BE2C (cell line): Measurements from ENCODE around the gene SEPTIN1.

ENCODE experiments used
- DNase-seq: peaks from one replicate; pipeline ENCODE4 v3.0.0-alpha.2; 2020
- H3K27me3 ChIP-seq: fragments of 250-450 bp; sonication (Bioruptor Pico); 2 replicates; pipeline ENCODE4 v1.5.1; 2020; ENCODE audit warnings: mild to moderate bottlenecking
- H3K36me3 ChIP-seq: fragments of 250-450 bp; sonication (Bioruptor Pico); 2 replicates; pipeline ENCODE4 v1.5.1; 2020; ENCODE audit warnings: mild to moderate bottlenecking
- H3K4me1 ChIP-seq: fragments of 250-450 bp; sonication (Bioruptor Pico); 2 replicates; pipeline ENCODE4 v1.5.1; 2020
- H3K4me3 ChIP-seq: 2 replicates; pipeline ENCODE4 v1.5.1; 2011; ENCODE audit warnings: low read depth, low read length
- H3K9me3 ChIP-seq: fragments of 250-450 bp; sonication (Bioruptor Pico); 2 replicates; pipeline ENCODE4 v1.5.1; 2020
- TF ChIP-seq, protein P1 (sequence below): IDR thresholded peaks from 2 replicates; pipeline ENCODE4 v1.5.1; 2012; ENCODE audit warnings: mild to moderate bottlenecking, low read depth, low read length

SEPTIN1 gene

DNA sequence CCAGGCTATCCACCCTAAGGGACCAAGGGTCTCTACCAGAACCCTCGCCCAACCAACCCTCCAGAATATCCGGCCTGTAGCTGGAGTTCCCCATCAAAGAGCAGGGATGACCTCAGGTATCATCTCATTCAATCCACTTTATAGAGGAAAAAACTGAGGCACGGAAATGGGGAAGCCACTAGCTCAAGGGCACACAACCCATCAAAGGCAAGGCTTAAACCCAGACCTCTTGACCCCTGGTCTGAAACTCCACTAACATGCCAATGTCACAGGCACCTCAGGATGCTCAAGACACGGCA, 13.6 kb downstream of the SEPTIN1 start:
- no peak for DNase-seq
- H3K4me1 ChIP-seq: peaks cover 6% of the 10 kb centered on the region

DNA sequence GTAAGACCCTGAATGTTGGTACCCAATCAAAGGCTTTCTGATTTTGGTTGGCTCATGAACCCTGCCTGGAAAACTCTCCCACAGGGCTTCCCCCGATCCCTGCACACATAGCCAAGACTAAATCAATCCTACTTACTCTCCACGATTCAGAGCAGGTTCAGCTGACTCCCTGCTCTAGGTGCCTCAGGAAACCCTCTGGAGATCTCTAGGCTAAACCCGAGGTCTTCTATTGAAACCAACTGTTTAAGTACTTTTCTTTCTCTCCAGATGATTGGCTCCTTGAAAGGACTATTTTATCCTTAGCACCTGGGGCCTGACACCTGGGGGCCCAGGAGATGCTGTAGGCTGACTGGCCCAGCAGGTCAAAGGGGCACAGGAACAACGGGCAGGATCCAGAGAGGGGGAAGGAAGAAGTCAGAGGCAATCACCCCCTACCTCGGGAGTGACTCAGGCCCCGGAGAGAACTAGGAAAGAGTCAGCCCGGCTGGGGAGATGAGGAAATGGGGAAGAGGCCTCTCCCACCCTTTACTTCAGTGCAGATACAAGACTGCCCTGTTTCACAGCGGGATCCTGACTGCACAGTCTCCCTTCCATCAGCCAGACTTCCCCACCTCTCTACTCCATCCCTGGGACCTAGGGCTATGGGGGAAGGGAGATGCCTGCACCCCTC, 14.1 kb downstream of the SEPTIN1 start:
- TF ChIP-seq, protein P1, sequence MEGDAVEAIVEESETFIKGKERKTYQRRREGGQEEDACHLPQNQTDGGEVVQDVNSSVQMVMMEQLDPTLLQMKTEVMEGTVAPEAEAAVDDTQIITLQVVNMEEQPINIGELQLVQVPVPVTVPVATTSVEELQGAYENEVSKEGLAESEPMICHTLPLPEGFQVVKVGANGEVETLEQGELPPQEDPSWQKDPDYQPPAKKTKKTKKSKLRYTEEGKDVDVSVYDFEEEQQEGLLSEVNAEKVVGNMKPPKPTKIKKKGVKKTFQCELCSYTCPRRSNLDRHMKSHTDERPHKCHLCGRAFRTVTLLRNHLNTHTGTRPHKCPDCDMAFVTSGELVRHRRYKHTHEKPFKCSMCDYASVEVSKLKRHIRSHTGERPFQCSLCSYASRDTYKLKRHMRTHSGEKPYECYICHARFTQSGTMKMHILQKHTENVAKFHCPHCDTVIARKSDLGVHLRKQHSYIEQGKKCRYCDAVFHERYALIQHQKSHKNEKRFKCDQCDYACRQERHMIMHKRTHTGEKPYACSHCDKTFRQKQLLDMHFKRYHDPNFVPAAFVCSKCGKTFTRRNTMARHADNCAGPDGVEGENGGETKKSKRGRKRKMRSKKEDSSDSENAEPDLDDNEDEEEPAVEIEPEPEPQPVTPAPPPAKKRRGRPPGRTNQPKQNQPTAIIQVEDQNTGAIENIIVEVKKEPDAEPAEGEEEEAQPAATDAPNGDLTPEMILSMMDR: no peak
- peak overlapping the region; percentile 90 for H3K4me3 ChIP-seq
- DNase-seq: no peak
- H3K36me3 ChIP-seq: peaks cover 16% of the 10 kb centered on the region
- H3K27me3 ChIP-seq: no peaks in the 10 kb centered on the region
- peaks cover 6% of the 10 kb centered on the region for H3K4me1 ChIP-seq
- H3K9me3 ChIP-seq: no peaks in the 10 kb centered on the region

More for the DNA sequence above, 13.6 kb downstream of the SEPTIN1 start:
- Histone ChIP-seq H3K36me3 (peaks cover 16% of the 10 kb centered on the region), H3K9me3 (no peaks in the 10 kb centered on the region), H3K27me3 (no peaks in the 10 kb centered on the region), H3K4me3 (peak overlapping the region; percentile 90)
- TF ChIP-seq, protein P1: no peak

DNA sequence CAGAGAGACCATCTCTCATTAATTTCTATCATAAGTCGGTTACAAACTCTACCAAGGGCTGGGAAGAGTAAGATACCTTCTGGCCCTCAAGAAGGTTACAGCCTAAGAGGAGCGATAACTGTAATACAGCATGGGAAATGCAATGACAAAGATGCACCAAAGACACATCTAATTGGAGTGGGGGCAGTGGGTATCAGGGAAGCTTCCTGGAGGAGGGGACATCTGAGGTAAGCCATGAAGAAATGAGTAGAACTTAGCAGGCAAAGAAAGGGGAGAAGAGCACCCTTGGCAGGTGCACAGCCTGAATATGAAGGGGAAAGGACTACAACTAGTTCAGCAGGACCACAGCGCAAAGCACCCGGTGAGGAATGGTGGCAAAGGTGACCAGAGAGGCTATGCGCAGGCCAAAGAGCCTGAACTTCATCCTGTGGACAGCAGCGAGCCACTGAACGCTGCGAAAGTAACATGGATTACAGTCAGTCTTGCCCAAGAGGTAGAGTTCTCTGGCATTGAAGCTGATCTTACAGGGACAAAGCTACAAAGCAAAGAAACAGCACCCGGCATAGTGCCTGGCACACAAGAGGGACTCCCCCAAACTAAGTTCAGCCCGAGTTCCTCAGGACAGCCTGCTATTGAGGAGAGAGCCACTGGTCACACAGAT, 14.9 kb downstream of the SEPTIN1 start:
- DNase-seq: no peak
- no peaks in the 10 kb centered on the region for H3K27me3 ChIP-seq
- TF ChIP-seq, protein P1: no peak
- no peaks in the 10 kb centered on the region for H3K9me3 ChIP-seq
- peaks cover 19% of the 10 kb centered on the region for H3K36me3 ChIP-seq
- peak overlapping the region; percentile 90 for H3K4me3 ChIP-seq
- H3K4me1 ChIP-seq: peaks cover 6% of the 10 kb centered on the region

DNA sequence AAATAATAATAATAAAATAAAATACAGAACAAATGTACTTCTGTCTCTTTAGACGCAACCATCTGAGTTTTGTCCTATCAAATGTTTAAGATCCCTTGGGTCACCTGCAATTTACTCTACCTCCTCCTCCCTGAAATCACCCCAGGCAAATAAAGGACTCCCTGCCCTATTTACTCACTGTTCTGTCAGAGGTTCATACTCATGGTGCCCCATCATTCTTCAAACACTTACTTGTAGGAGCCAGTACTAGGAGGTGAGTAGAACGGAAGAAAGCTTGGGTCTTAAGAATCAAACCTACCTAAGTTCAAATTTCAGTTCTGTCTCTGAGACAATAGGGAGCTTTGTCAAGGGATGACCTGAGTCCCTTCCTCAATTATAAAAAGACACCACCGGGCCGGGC, 15.8 kb downstream of the SEPTIN1 start:
- Histone ChIP-seq H3K27me3 (no peaks in the 10 kb centered on the region), H3K4me1 (peaks cover 2% of the 10 kb centered on the region), H3K9me3 (no peaks in the 10 kb centered on the region), H3K36me3 (peaks cover 23% of the 10 kb centered on the region), H3K4me3 (no peak overlapping the region)
- no peak for DNase-seq
- TF ChIP-seq, protein P1: no peak

DNA sequence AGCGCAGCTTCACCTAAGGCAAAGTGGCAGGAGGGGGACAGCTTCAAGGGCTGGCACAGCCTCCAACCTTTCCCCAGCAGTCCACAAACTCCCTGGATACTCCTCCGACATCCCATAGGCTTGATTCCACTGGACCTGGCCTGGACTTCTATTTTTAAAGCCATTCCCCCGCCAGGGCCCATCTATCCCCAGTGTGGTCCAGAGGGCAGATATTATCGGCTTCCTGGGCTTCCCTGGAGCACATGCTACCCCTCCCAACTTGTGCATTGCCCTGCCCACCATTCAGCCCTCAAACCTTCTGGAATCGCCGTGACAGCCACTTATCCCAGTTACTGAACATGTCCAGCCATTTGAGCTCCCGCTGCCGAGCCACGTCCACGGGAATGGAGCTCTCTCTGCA, 17.2 kb downstream of the SEPTIN1 start:
- no peak for DNase-seq
- Histone ChIP-seq H3K4me3 (no peak overlapping the region), H3K4me1 (no peaks in the 10 kb centered on the region), H3K27me3 (no peaks in the 10 kb centered on the region), H3K9me3 (no peaks in the 10 kb centered on the region), H3K36me3 (peaks cover 24% of the 10 kb centered on the region)
- TF ChIP-seq, protein P1: no peak

DNA sequence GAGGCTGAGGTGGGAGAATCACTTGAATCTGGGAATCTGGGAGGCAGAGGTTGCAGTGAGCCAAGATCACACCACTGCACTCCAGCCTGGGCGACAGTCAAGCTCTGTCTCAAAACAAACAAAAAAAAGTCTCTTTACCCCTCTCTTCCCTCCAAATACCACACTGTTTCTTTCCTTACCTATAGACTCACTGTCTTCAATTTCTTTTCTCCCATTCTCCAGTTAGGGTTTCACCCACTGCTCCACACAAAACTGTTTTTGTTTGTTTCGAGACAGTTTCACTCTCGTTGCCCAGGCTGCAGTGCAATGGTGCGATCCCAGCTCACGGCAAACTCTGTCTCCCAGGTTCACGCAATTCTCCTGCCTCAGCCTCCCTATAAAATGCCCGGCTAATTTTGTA, 21.2 kb downstream of the SEPTIN1 start:
- no peak for DNase-seq

More for the DNA sequence above, 21.2 kb downstream of the SEPTIN1 start:
- H3K36me3 ChIP-seq: peaks cover 39% of the 10 kb centered on the region
- no peaks in the 10 kb centered on the region for H3K27me3 ChIP-seq
- H3K4me1 ChIP-seq: no peaks in the 10 kb centered on the region
- TF ChIP-seq, protein P1: no peak
- no peak overlapping the region for H3K4me3 ChIP-seq
- H3K9me3 ChIP-seq: no peaks in the 10 kb centered on the region
